Mesendoderm (in vitro differentiated cells): ENCODE measurements around the gene NUDT15. TPM values are rescaled to one million over a fixed set of nuclear protein-coding genes. Genes with fewer than 3 reads are reported as not detected.

ENCODE experiments used
- DNase-seq: peaks from one replicate; pipeline ENCODE4 v3.0.0; 2013
- H2AK5ac ChIP-seq: 2 replicates; pipeline ENCODE4 v1.6.1; 2013; ENCODE audit warnings: low read length, inconsistent platforms
- H2BK120ac ChIP-seq: 2 replicates; pipeline ENCODE4 v1.6.1; 2013; ENCODE audit warnings: low read depth, mild to moderate bottlenecking, low read length, moderate library complexity, mixed read lengths
- H2BK15ac ChIP-seq: replicated peaks from 2 replicates; pipeline ENCODE4 v1.6.1; 2013; ENCODE audit warnings: low read depth, mild to moderate bottlenecking, moderate library complexity
- H2BK5ac ChIP-seq: 2 replicates; pipeline ENCODE4 v1.6.1; 2013; ENCODE audit warnings: low read length, inconsistent platforms
- H3K18ac ChIP-seq: 2 replicates; pipeline ENCODE4 v1.6.1; 2013; ENCODE audit warnings: mild to moderate bottlenecking, low read length, mixed read lengths
- H3K23ac ChIP-seq: one replicate; pipeline ENCODE4 v1.6.1; 2013; ENCODE audit warnings: low read length
- H3K27ac ChIP-seq: 2 replicates; pipeline ENCODE4 v1.5.1; 2013; ENCODE audit warnings: low read depth, mild to moderate bottlenecking, inconsistent platforms, low read length, moderate library complexity
- H3K27me3 ChIP-seq: 2 replicates; pipeline ENCODE4 v1.6.1; 2013; ENCODE audit warnings: low read length, control low read depth, mild to moderate bottlenecking, inconsistent platforms; ENCODE audit not compliant: insufficient read depth, poor library complexity
- H3K36me3 ChIP-seq: 2 replicates; pipeline ENCODE4 v1.6.1; 2013; ENCODE audit warnings: low read length, inconsistent platforms; ENCODE audit not compliant: control insufficient read depth, insufficient read depth
- H3K4ac ChIP-seq: one replicate; pipeline ENCODE4 v1.6.1; 2013; ENCODE audit warnings: low read depth, mild to moderate bottlenecking, low read length, moderate library complexity
- H3K4me1 ChIP-seq: 2 replicates; pipeline ENCODE4 v1.6.1; 2013; ENCODE audit warnings: low read depth, low read length, inconsistent platforms; ENCODE audit not compliant: control insufficient read depth
- H3K4me2 ChIP-seq: 2 replicates; pipeline ENCODE4 v1.6.1; 2013; ENCODE audit warnings: low read length
- H3K4me3 ChIP-seq: 2 replicates; pipeline ENCODE4 v1.5.1; 2013; ENCODE audit warnings: mild to moderate bottlenecking, low read length
- H3K56ac ChIP-seq: one replicate; pipeline ENCODE4 v1.6.1; 2013; ENCODE audit warnings: low read length
- H3K79me1 ChIP-seq: 2 replicates; pipeline ENCODE4 v1.6.1; 2013; ENCODE audit warnings: low read length, inconsistent platforms
- H3K79me2 ChIP-seq: 2 replicates; pipeline ENCODE4 v1.6.1; 2013; ENCODE audit warnings: mild to moderate bottlenecking, low read length; ENCODE audit not compliant: control insufficient read depth, insufficient read depth
- H3K9ac ChIP-seq: 2 replicates; pipeline ENCODE4 v1.6.1; 2013; ENCODE audit warnings: low read length, inconsistent platforms
- H4K5ac ChIP-seq: one replicate; pipeline ENCODE4 v1.6.1; 2013; ENCODE audit warnings: low read length
- H4K8ac ChIP-seq: one replicate; pipeline ENCODE4 v1.6.1; 2013; ENCODE audit warnings: low read depth, mild to moderate bottlenecking, control low read depth, low read length, moderate library complexity
- WGBS: extraction: QIAGEN DNeasy Blood & Tissue Kit; methylation state at CpG from one replicate; pipeline ENCODE4 v1.1.7; 2013; ENCODE audit warnings: low lambda C conversion rate, missing lambda C conversion rate; ENCODE audit not compliant: insufficient coverage; ENCODE audit errors: extremely low coverage; 5-methylcytosine and 5-hydroxymethylcytosine counted together
- polyA plus RNA-seq, 2 experiments: library from polyadenylated mRNA; stranded (reverse); fragments of 200-250 nt; gene quantifications; one replicate each; pipeline ENCODE4 v1.2.3, GENCODE V29; 2013

Gene NUDT15
- 170 TPM for polyA plus RNA-seq (2013, experiment 1 of 2)
- polyA plus RNA-seq (2013, experiment 2 of 2) = 174 TPM

DNA sequence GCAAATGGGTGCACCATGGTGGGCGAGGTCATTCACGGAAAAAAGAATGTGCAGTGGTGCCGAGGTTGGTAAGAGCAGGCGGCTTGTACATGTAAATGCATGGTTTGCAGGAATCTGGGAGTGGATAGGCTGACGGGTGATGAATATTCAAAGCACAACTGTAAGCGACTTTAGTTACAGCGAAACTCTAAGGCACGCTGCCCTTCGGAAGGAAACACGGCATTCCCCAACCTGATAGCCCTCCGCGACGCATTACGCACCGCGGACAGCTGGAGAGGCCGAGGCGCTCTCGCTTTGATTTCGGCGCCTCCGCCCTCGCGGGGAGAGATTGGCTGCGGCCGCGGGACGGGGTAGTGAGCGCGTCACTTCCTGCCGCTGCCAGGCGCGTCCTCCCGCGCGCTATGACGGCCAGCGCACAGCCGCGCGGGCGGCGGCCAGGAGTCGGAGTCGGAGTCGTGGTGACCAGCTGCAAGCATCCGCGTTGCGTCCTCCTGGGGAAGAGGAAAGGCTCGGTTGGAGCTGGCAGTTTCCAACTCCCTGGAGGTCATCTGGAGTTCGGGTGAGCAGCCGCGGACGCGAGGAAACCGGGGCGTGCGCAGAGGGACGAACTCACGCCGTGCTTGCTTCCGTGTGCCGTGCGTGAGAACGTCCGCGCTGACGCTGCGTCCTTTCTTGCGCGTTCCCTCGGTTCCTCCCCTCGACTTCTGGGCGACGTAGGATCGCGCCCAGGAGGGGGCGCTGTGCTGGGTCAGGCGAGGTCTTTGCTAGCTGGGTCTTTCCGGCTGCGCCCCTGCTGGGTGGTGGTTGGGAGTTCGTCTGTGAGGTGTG is at the start of gene NUDT15:
Gene NUDT15 (plus strand): TSS at position 381 of the 828 bp plus-strand sequence. CDS start 21 bp downstream, at position 402.
- Histone ChIP-seq H3K4me2 (peak within 1 kb of the TSS; percentile 68), H3K79me2 (peaks cover 12% of the 10 kb centered on the region), H3K4ac (peak within 1 kb of the TSS; percentile 73), H2AK5ac (peak within 1 kb of the TSS; percentile 66), H3K9ac (peak within 1 kb of the TSS; percentile 84), H3K36me3 (peaks cover 4% of the 10 kb centered on the region), H2BK15ac (no peak within 1 kb of the TSS), H3K23ac (no peak within 1 kb of the TSS), H3K27ac (peak within 1 kb of the TSS; percentile 93), H2BK5ac (peak within 1 kb of the TSS; percentile 82), H3K18ac (peak within 1 kb of the TSS; percentile 4), H3K4me3 (peak within 1 kb of the TSS; percentile 66), H3K4me1 (peaks cover 6% of the 10 kb centered on the region), H4K5ac (no peak within 1 kb of the TSS), H3K56ac (peak within 1 kb of the TSS; percentile 94), H4K8ac (no peak within 1 kb of the TSS), H3K79me1 (peaks cover 4% of the 10 kb centered on the region), H3K27me3 (no peaks in the 10 kb centered on the region), H2BK120ac (no peak within 1 kb of the TSS)
- peak; percentile 98 for DNase-seq
- WGBS = no CpG with 5 or more reads among the region's 82 CpGs

DNA sequence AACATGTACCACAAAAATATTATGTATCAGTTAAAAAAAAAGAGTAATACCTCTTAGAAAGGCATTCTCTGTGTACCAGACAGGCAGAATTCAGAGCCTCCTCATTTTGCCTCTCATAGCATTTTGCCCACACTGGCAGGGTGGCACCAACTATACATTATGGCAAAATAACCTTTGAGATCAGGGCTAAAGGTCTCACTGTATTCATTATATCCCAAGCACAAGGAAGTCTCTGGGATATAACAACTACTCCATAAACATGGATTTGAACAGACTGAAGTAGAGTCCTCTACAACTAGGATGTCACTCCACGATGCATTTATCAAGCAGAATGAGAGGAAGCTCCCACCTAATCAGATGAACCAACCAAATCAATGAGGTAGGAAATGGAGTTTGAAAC is 47.1 kb upstream of the NUDT15 start:
- Histone ChIP-seq H3K4me2 (no peak overlapping the region), H4K8ac (no peak overlapping the region), H3K4ac (no peak overlapping the region), H2AK5ac (no peak overlapping the region), H4K5ac (no peak overlapping the region), H3K23ac (no peak overlapping the region), H2BK120ac (no peak overlapping the region), H3K79me1 (peaks cover 2% of the 10 kb centered on the region), H2BK5ac (no peak overlapping the region), H3K79me2 (peaks cover 28% of the 10 kb centered on the region), H3K9ac (no peak overlapping the region), H3K4me3 (no peak overlapping the region), H3K27me3 (no peaks in the 10 kb centered on the region), H2BK15ac (no peak overlapping the region), H3K36me3 (peaks cover 1% of the 10 kb centered on the region), H3K56ac (no peak overlapping the region), H3K27ac (no peak overlapping the region), H3K4me1 (no peaks in the 10 kb centered on the region), H3K18ac (no peak overlapping the region)
- no CpG with 5 or more reads among the region's 1 CpG for WGBS
- DNase-seq = no peak

DNA sequence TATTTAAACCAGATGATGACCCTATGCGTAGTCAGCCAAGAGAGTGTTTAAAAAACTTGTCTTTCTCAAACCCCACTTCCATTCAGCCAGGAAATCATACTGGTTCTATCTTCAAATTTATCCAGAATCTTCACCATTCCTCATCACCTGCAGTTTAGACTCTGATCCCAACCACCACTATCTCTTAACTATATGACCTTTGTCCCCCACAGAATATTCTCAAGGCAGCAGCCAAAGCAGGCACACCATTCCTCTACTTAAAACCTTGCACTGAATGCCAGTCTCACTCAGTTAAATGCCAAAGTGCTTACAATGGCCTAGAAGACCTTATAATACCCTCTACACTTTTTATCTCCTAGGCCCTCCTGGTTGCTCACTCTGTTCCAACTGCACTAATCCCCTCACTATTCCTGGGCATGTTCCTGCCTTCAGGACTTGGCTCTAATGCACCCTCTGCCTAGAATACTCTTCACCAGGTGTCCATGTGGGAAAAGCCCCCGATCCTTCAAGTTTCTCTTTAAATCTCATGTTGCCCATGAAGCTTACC is 46.5 kb upstream of the NUDT15 start:
- no peaks in the 10 kb centered on the region for H3K36me3 ChIP-seq
- no peak overlapping the region for H2AK5ac ChIP-seq

DNA sequence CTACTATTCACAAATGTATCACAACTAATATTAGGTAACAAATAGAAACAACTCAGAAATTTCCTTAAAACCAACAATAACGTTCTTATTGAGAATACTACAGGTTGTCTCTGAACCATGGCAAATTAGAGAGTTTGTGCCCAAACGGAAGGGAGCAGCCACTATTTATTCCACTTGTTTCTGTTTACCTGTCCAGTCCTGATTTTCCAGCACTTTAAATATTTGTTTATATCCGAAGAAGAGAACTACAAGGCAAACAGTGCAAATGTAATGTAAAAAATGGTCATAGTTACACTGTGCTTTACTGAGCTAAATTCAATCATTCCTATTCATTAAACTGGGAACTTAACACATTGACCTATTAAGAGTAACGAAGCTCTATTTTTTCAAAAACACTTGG is 45.7 kb upstream of the NUDT15 start:
- peaks cover 35% of the 10 kb centered on the region for H3K79me2 ChIP-seq
- H2BK15ac ChIP-seq = no peak overlapping the region
- H3K4me2 ChIP-seq = no peak overlapping the region
- no peaks in the 10 kb centered on the region for H3K4me1 ChIP-seq
- no peak overlapping the region for H2BK5ac ChIP-seq
- DNase-seq = no peak
- no peak overlapping the region for H2AK5ac ChIP-seq
- H3K27ac ChIP-seq = no peak overlapping the region
- H3K4ac ChIP-seq = no peak overlapping the region
- no peaks in the 10 kb centered on the region for H3K27me3 ChIP-seq
- no peak overlapping the region for H4K8ac ChIP-seq
- no peak overlapping the region for H3K56ac ChIP-seq
- H3K9ac ChIP-seq = no peak overlapping the region
- H3K79me1 ChIP-seq = peaks cover 2% of the 10 kb centered on the region
- no peak overlapping the region for H3K4me3 ChIP-seq
- H3K18ac ChIP-seq = no peak overlapping the region
- H2BK120ac ChIP-seq = no peak overlapping the region
- H4K5ac ChIP-seq = no peak overlapping the region
- H3K23ac ChIP-seq = no peak overlapping the region
- no CpG with 5 or more reads among the region's 4 CpGs for WGBS
- H3K36me3 ChIP-seq = no peaks in the 10 kb centered on the region

More for the DNA sequence above, 46.5 kb upstream of the NUDT15 start:
- Histone ChIP-seq H2BK120ac (no peak overlapping the region), H3K23ac (no peak overlapping the region), H3K4me2 (no peak overlapping the region), H2BK15ac (no peak overlapping the region), H3K4ac (no peak overlapping the region), H3K4me3 (no peak overlapping the region), H3K4me1 (no peaks in the 10 kb centered on the region), H3K18ac (no peak overlapping the region), H3K56ac (no peak overlapping the region), H4K5ac (no peak overlapping the region), H3K79me2 (peaks cover 28% of the 10 kb centered on the region), H3K27me3 (no peaks in the 10 kb centered on the region), H3K27ac (no peak overlapping the region), H4K8ac (no peak overlapping the region), H2BK5ac (no peak overlapping the region), H3K9ac (no peak overlapping the region), H3K79me1 (peaks cover 2% of the 10 kb centered on the region)
- WGBS = no CpG with 5 or more reads among the region's 2 CpGs
- no peak for DNase-seq

DNA sequence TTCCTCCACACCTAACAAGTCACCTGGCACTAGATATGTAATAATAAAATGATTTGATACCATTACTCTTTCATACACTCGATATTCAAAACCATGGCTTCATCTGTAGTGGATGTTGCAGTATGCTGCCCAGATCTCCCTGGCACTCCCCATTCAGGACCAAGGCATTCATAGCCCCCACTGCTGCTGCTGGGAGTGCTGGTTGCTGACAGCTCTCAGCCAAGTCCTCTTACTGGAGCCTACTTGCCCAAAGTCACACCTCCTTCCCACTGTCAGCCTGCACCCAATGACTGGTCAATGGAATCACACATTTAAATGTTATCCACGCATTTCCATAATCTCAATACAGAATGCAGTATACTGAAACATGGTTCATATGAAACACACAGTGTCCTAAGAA is 40.1 kb upstream of the NUDT15 start:
- Histone ChIP-seq H4K8ac (no peak overlapping the region), H3K36me3 (no peaks in the 10 kb centered on the region)

More for the DNA sequence above, 40.1 kb upstream of the NUDT15 start:
- Histone ChIP-seq H3K56ac (no peak overlapping the region), H2BK120ac (no peak overlapping the region), H3K4me1 (no peaks in the 10 kb centered on the region), H2BK15ac (no peak overlapping the region), H2AK5ac (no peak overlapping the region), H3K4me3 (no peak overlapping the region), H3K27ac (no peak overlapping the region), H4K5ac (no peak overlapping the region), H2BK5ac (no peak overlapping the region), H3K27me3 (no peaks in the 10 kb centered on the region), H3K18ac (no peak overlapping the region), H3K4me2 (no peak overlapping the region), H3K79me2 (peaks cover 55% of the 10 kb centered on the region), H3K4ac (no peak overlapping the region), H3K79me1 (peaks cover 2% of the 10 kb centered on the region), H3K9ac (no peak overlapping the region), H3K23ac (no peak overlapping the region)
- WGBS = 100% methylated on average over 1 of the region's 2 CpGs
- DNase-seq = no peak
